Neural crest cell (in vitro differentiated cells): ENCODE measurements around the gene KIF26B. TPM values are rescaled to one million over a fixed set of nuclear protein-coding genes. Genes with fewer than 3 reads are reported as not detected.

ENCODE experiments used
- DNase-seq: peaks from one replicate; pipeline ENCODE4 v3.0.0; 2021; ENCODE audit warnings: low read depth, mixed read lengths, low spot score
- H3K27ac Mint-ChIP-seq: one replicate; pipeline ENCODE4 v1.8.0; 2021; ENCODE audit warnings: mild to moderate bottlenecking, mixed read lengths; ENCODE audit not compliant: unreplicated experiment
- H3K27me3 Mint-ChIP-seq: 2 replicates; pipeline ENCODE4 v1.8.0; 2021; ENCODE audit warnings: low read depth, mild to moderate bottlenecking, mixed read lengths
- H3K36me3 Mint-ChIP-seq: 2 replicates; pipeline ENCODE4 v1.8.0; 2021; ENCODE audit warnings: low read depth, mild to moderate bottlenecking, mixed read lengths
- H3K4me1 Mint-ChIP-seq: 2 replicates; pipeline ENCODE4 v1.8.0; 2021; ENCODE audit warnings: mixed read lengths
- H3K4me3 Mint-ChIP-seq: one replicate; pipeline ENCODE4 v1.8.0; 2021; ENCODE audit warnings: mild to moderate bottlenecking, mixed read lengths
- H3K9me3 Mint-ChIP-seq: 2 replicates; pipeline ENCODE4 v1.8.0; 2021; ENCODE audit warnings: mixed read lengths
- CTCF ChIP-seq: fragments of 200-600 bp; sonication (generic); conservative IDR thresholded peaks from 2 replicates; pipeline ENCODE4 v1.5.0; 2021; ENCODE audit warnings: antibody characterized with exemption, mild to moderate bottlenecking
- total RNA-seq: library from RNA; stranded (reverse); gene quantifications from 2 replicates; pipeline ENCODE4 v1.2.1, GENCODE V29; 2021

Gene KIF26B
- total RNA-seq, 1 donor from 2014 or later: 6.2 TPM

- Mint-ChIP-seq H3K9me3 (peaks cover 8% of the 10 kb centered on the region), H3K27me3 (no peaks in the 10 kb centered on the region), H3K27ac (peak overlapping the region; percentile 79), H3K4me3 (peak overlapping the region; percentile 83), H3K36me3 (peaks cover 8% of the 10 kb centered on the region), H3K4me1 (peaks cover 49% of the 10 kb centered on the region)
- no peak for TF ChIP-seq CTCF
- no peak for DNase-seq
Measured at GRCh38 chr1:245108909-245109308, 45.9 kb upstream of the KIF26B start.

- Mint-ChIP-seq H3K36me3 (peaks cover 2% of the 10 kb centered on the region), H3K9me3 (no peaks in the 10 kb centered on the region), H3K27ac (no peak overlapping the region), H3K4me1 (peaks cover 49% of the 10 kb centered on the region), H3K4me3 (no peak overlapping the region), H3K27me3 (no peaks in the 10 kb centered on the region)
- DNase-seq: no peak
- TF ChIP-seq CTCF: no peak
Measured at GRCh38 chr1:245110406-245110805, 44.4 kb upstream of the KIF26B start.

GRCh38 chr1:245111073-245111472 is 43.7 kb upstream of the KIF26B start:
- DNase-seq: no peak
- peaks cover 49% of the 10 kb centered on the region for H3K4me1 Mint-ChIP-seq
- H3K36me3 Mint-ChIP-seq: peaks cover 3% of the 10 kb centered on the region
- TF ChIP-seq CTCF: no peak
- peak overlapping the region; percentile 18 for H3K4me3 Mint-ChIP-seq
- H3K27ac Mint-ChIP-seq: no peak overlapping the region
- H3K9me3 Mint-ChIP-seq: no peaks in the 10 kb centered on the region
- H3K27me3 Mint-ChIP-seq: no peaks in the 10 kb centered on the region

GRCh38 chr1:245113649-245114048 is 41.1 kb upstream of the KIF26B start:
- Mint-ChIP-seq H3K27ac (no peak overlapping the region), H3K4me3 (no peak overlapping the region), H3K36me3 (peaks cover 3% of the 10 kb centered on the region), H3K4me1 (peaks cover 30% of the 10 kb centered on the region), H3K27me3 (no peaks in the 10 kb centered on the region), H3K9me3 (no peaks in the 10 kb centered on the region)
- DNase-seq: no peak
- TF ChIP-seq CTCF: no peak

DNA sequence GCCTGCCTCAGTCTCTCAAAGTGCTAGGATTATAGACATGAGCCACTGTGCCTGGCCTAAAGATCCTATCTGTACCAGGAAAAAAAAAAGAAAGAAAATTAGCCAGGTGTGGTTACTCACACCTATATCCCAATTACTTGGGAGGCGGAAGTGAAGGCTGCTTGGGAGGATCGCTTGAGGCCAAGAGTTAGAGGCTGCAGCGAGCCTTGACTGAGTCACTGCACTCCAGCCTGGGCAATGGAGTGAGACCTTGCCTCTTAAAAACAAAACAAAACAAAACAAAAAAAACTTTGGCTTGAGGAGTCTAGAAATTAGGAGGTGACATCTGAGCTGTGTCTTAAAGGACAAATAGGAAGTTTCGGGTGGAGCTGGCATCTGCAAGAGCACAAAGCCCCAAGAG is 38.7 kb upstream of the KIF26B start:
- Mint-ChIP-seq H3K27ac (no peak overlapping the region), H3K4me1 (peaks cover 9% of the 10 kb centered on the region), H3K36me3 (peaks cover 3% of the 10 kb centered on the region), H3K9me3 (no peaks in the 10 kb centered on the region), H3K4me3 (no peak overlapping the region), H3K27me3 (no peaks in the 10 kb centered on the region)
- no peak for TF ChIP-seq CTCF
- DNase-seq: no peak

DNA sequence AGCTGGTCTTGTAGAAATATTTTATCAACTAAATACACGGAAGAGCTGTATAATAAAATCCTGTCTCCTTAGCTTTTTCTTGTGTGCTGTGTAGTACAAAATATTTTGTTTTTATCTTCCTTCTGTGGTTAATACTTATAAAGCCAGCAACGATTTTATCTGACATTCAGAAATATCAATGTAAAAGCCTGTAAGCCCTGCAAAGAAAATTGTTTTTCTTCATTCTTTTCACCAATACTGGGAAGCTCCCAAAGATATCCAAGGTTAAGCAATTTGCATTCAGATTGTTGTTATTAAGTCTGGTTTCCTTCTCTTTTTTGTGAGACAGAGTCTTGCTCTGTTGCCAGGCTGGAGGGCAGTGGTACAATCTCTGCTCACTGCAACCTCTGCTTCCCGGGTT is 38.0 kb upstream of the KIF26B start:
- DNase-seq: no peak
- Mint-ChIP-seq H3K27ac (peak overlapping the region; percentile 2), H3K9me3 (no peaks in the 10 kb centered on the region), H3K4me1 (peaks cover 4% of the 10 kb centered on the region), H3K27me3 (no peaks in the 10 kb centered on the region), H3K4me3 (no peak overlapping the region), H3K36me3 (peaks cover 3% of the 10 kb centered on the region)
- no peak for TF ChIP-seq CTCF
